NT2/D1 (cell line): ENCODE data around the gene ANKRD2.

Source experiments
- SUZ12 ChIP-seq: IDR thresholded peaks from 2 replicates; pipeline ENCODE4 v1.6.1; 2011; ENCODE audit not compliant: insufficient read length, insufficient read depth; ENCODE audit errors: extremely low read depth
- YY1 ChIP-seq: IDR thresholded peaks from 2 replicates; pipeline ENCODE4 v1.6.1; 2011; ENCODE audit not compliant: insufficient read length, insufficient read depth

DNA sequence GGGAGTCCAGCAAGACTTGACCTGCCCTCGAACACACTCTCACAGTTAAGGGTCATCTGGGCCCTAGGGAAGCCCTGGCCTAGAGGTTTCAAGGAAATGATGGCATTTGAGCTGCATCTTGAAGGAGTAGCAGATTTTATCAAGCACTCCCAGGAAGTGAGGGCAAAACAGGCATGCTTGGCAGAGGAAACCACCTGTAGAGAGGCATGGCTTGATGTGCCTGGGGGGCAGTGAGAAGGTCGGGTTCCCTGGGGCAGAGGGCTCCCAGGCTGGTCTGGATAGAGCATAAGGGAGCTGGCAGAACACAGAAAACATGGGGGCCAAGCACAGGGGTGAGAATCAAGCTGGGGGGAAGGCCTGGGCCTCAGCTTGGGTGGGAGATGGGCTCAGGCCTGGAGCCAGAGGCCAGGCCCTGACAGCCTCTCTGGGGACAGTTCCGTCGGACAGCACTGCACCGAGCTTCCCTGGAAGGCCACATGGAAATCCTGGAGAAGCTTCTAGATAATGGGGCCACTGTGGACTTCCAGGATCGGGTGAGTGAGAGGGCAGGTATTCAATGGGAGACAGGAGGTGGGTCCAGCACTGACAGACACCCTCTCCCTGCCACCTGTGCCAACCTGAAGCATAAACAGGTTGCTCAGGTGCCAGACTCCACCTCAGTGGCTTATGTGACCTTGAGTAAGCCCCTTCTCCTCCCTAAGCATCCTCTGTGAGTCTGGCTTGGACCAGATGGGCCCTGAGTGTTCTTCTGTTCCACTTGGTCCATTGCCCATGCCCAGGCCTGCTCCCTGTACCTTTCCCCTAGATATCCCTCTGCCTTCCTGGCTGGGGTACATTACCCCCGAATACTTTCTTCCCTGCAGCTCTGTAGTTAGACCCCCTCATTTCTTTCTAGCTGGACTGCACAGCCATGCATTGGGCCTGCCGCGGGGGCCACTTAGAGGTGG is 8.1 kb downstream of the ANKRD2 start:
- no peak for TF ChIP-seq SUZ12
- no peak for TF ChIP-seq YY1
